MM.1S (cell line): ENCODE results near the gene CBX2.

Source experiments
- DNase-seq: peaks from one replicate; pipeline ENCODE4 v3.0.0-alpha.2; 2015
- H2AFZ ChIP-seq: fragments of 300-600 bp; sonication (generic); 2 replicates; pipeline ENCODE4 v1.6.0; 2016; ENCODE audit warnings: antibody characterized with exemption, low read length
- H3F3A ChIP-seq: fragments of 300-600 bp; sonication (generic); 2 replicates; pipeline ENCODE4 v1.6.1; 2016; ENCODE audit warnings: mild to moderate bottlenecking, antibody characterized with exemption, low read length, moderate library complexity, mixed read lengths; ENCODE audit not compliant: insufficient read depth
- H3K27ac ChIP-seq: fragments of 300-600 bp; sonication (generic); 2 replicates; pipeline ENCODE4 v1.5.1; 2016; ENCODE audit warnings: mild to moderate bottlenecking, low read length
- H3K27me3 ChIP-seq: fragments of 300-600 bp; sonication (generic); replicated peaks from 2 replicates; pipeline ENCODE4 v1.6.0; 2016; ENCODE audit warnings: low read length; ENCODE audit not compliant: insufficient read depth
- H3K36me3 ChIP-seq: fragments of 300-600 bp; sonication (generic); replicated peaks from 2 replicates; pipeline ENCODE4 v1.6.1; 2016; ENCODE audit warnings: mild to moderate bottlenecking, low read length, mixed read lengths; ENCODE audit not compliant: insufficient read depth
- H3K4me1 ChIP-seq: fragments of 300-600 bp; sonication (generic); 2 replicates; pipeline ENCODE4 v1.6.1; 2016; ENCODE audit warnings: low read length, mixed read lengths
- H3K4me2 ChIP-seq: fragments of 300-600 bp; sonication (generic); 2 replicates; pipeline ENCODE4 v1.6.0; 2016; ENCODE audit warnings: low read depth, low read length
- H3K4me3 ChIP-seq: fragments of 300-600 bp; sonication (generic); 2 replicates; pipeline ENCODE4 v1.5.1; 2016; ENCODE audit warnings: low read length, mixed read lengths
- H3K79me2 ChIP-seq: fragments of 300-600 bp; sonication (generic); 2 replicates; pipeline ENCODE4 v1.6.1; 2016; ENCODE audit warnings: mixed run types, low read length, mixed read lengths
- H3K9ac ChIP-seq: fragments of 300-600 bp; sonication (generic); 2 replicates; pipeline ENCODE4 v1.6.1; 2016; ENCODE audit warnings: low read length, mixed read lengths
- H3K9me2 ChIP-seq: fragments of 300-600 bp; sonication (generic); replicated peaks from 2 replicates; pipeline ENCODE4 v1.6.1; 2016; ENCODE audit warnings: mild to moderate bottlenecking, low read length, mixed read lengths; ENCODE audit not compliant: insufficient read depth
- H3K9me3 ChIP-seq: fragments of 300-600 bp; sonication (generic); replicated peaks from 2 replicates; pipeline ENCODE4 v1.6.1; 2016; ENCODE audit warnings: mild to moderate bottlenecking, low read length, mixed read lengths; ENCODE audit not compliant: insufficient read depth
- H4K20me1 ChIP-seq: fragments of 300-600 bp; sonication (generic); 2 replicates; pipeline ENCODE4 v1.6.1; 2016; ENCODE audit warnings: mild to moderate bottlenecking, low read length, moderate library complexity, mixed read lengths; ENCODE audit not compliant: insufficient read depth
- EZH2 ChIP-seq: fragments of 300-600 bp; sonication (generic); optimal IDR thresholded peaks from 2 replicates; pipeline ENCODE3; 2017; ENCODE audit warnings: low read depth, mild to moderate bottlenecking, antibody characterized with exemption, low read length, mixed read lengths
- EZH2phosphoT487 ChIP-seq: fragments of 300-600 bp; sonication (generic); IDR thresholded peaks from 2 replicates; pipeline ENCODE4 v1.6.1; 2018; ENCODE audit warnings: antibody characterized with exemption, low read length
- TF ChIP-seq, protein P1 (sequence below): fragments of 300-600 bp; sonication (generic); IDR thresholded peaks from 2 replicates; pipeline ENCODE4 v1.5.1; 2016; ENCODE audit warnings: antibody characterized with exemption, low read length, mixed read lengths

CBX2 gene

GRCh38 chr17:79797492-79798298 is 19.7 kb downstream of the CBX2 start:
- peak overlapping the region; percentile 31; the same call in 1 of the 2 replicates for H3K9ac ChIP-seq
- no peaks in the 10 kb centered on the region for H4K20me1 ChIP-seq
- no peak overlapping the region for H3K27ac ChIP-seq
- peaks cover 9% of the 10 kb centered on the region for H3K4me1 ChIP-seq
- no peak for TF ChIP-seq EZH2
- TF ChIP-seq, protein P1, sequence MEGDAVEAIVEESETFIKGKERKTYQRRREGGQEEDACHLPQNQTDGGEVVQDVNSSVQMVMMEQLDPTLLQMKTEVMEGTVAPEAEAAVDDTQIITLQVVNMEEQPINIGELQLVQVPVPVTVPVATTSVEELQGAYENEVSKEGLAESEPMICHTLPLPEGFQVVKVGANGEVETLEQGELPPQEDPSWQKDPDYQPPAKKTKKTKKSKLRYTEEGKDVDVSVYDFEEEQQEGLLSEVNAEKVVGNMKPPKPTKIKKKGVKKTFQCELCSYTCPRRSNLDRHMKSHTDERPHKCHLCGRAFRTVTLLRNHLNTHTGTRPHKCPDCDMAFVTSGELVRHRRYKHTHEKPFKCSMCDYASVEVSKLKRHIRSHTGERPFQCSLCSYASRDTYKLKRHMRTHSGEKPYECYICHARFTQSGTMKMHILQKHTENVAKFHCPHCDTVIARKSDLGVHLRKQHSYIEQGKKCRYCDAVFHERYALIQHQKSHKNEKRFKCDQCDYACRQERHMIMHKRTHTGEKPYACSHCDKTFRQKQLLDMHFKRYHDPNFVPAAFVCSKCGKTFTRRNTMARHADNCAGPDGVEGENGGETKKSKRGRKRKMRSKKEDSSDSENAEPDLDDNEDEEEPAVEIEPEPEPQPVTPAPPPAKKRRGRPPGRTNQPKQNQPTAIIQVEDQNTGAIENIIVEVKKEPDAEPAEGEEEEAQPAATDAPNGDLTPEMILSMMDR, result no peak
- peak overlapping the region; percentile 86 for H3K4me2 ChIP-seq
- no peaks in the 10 kb centered on the region for H3K9me2 ChIP-seq
- H3K4me3 ChIP-seq, result peak overlapping the region; percentile 51
- H3K36me3 ChIP-seq, result no peaks in the 10 kb centered on the region
- DNase-seq, result peak; percentile 36
- no peaks in the 10 kb centered on the region for H3K79me2 ChIP-seq
- H3F3A ChIP-seq, result no peaks in the 10 kb centered on the region
- H3K9me3 ChIP-seq, result no peaks in the 10 kb centered on the region
- no peak overlapping the region for H2AFZ ChIP-seq
- H3K27me3 ChIP-seq, result peaks cover 51% of the 10 kb centered on the region

DNA sequence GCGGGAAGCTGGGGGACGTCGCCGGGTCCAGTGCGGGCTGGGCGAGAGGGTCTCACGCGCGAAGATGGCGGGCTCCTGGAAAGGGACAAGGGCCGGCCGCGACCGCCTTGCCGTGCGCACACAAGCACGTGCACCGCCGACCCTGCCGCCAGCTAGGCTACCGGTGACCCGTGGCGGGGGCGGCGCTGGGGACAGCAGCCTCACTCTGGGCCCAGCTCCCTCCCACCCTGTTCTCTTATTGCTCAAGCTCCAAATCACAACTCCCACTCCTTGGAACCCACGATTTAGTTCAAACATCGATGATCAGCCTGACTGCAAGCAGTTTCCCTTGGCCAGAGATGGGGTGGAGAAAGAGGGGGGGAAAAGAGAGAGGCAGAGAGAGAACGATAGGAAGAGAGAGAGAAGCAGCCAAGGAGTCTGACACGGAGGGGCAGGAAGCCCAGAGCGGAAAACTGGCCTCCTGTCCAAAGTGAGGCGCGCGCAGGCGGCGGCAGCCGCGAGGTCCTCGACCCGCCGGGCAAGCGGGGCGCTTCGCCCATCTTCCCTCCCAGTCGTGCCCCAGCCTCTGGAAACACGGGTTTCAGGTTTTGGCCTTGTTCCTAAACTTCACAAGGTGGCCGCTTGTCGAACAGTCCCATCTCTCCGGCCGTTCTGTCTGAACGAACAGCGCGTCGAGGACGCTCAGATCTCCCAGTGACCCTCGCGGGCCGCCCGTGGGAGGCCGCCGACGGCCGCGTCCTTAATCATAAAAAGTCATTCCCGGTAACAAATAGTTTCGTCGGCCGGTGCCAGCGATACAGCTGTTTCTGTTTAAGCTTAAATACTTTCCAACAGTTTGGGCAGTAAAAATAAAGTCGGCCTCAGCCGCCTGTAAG is 20.6 kb downstream of the CBX2 start:
- DNase-seq, result no peak
- Histone ChIP-seq H3K79me2 (no peaks in the 10 kb centered on the region), H3K36me3 (no peaks in the 10 kb centered on the region), H3K4me2 (peak overlapping the region; percentile 86; the same call in 1 of the 2 replicates), H3K9me2 (no peaks in the 10 kb centered on the region), H3K4me1 (peaks cover 9% of the 10 kb centered on the region), H4K20me1 (no peaks in the 10 kb centered on the region), H3F3A (no peaks in the 10 kb centered on the region), H3K27ac (no peak overlapping the region), H3K9me3 (no peaks in the 10 kb centered on the region), H2AFZ (no peak overlapping the region), H3K4me3 (peak overlapping the region; percentile 51; the same call in 1 of the 2 replicates), H3K27me3 (peaks cover 59% of the 10 kb centered on the region), H3K9ac (no peak overlapping the region)
- TF ChIP-seq EZH2phosphoT487, result no peak
- TF ChIP-seq EZH2, result peak; percentile 12

GRCh38 chr17:79799174-79799537 is 21.2 kb downstream of the CBX2 start:
- no peak overlapping the region for H3K4me2 ChIP-seq
- H3K9me3 ChIP-seq, result no peaks in the 10 kb centered on the region
- H3K79me2 ChIP-seq, result no peaks in the 10 kb centered on the region
- no peak overlapping the region for H3K9ac ChIP-seq
- TF ChIP-seq EZH2phosphoT487 (no peak), EZH2 (no peak)
- TF ChIP-seq, protein P1, result no peak
- H3K4me1 ChIP-seq, result peaks cover 9% of the 10 kb centered on the region
- no peaks in the 10 kb centered on the region for H3K36me3 ChIP-seq
- no peaks in the 10 kb centered on the region for H4K20me1 ChIP-seq
- H3K4me3 ChIP-seq, result no peak overlapping the region
- H2AFZ ChIP-seq, result no peak overlapping the region
- peaks cover 65% of the 10 kb centered on the region for H3K27me3 ChIP-seq
- no peaks in the 10 kb centered on the region for H3K9me2 ChIP-seq
- H3K27ac ChIP-seq, result no peak overlapping the region
- no peak for DNase-seq
- H3F3A ChIP-seq, result no peaks in the 10 kb centered on the region
